GM12873 (cell line): ENCODE data around the gene ITPR1.

Experiments
- TF ChIP-seq, protein P1 (sequence below): IDR thresholded peaks from 2 replicates; pipeline ENCODE4 v1.5.1; 2012; ENCODE audit warnings: low read depth, mild to moderate bottlenecking, moderate library complexity, low read length, control low read depth; ENCODE audit not compliant: insufficient read depth; ENCODE audit errors: missing control alignments

The ITPR1 gene

DNA sequence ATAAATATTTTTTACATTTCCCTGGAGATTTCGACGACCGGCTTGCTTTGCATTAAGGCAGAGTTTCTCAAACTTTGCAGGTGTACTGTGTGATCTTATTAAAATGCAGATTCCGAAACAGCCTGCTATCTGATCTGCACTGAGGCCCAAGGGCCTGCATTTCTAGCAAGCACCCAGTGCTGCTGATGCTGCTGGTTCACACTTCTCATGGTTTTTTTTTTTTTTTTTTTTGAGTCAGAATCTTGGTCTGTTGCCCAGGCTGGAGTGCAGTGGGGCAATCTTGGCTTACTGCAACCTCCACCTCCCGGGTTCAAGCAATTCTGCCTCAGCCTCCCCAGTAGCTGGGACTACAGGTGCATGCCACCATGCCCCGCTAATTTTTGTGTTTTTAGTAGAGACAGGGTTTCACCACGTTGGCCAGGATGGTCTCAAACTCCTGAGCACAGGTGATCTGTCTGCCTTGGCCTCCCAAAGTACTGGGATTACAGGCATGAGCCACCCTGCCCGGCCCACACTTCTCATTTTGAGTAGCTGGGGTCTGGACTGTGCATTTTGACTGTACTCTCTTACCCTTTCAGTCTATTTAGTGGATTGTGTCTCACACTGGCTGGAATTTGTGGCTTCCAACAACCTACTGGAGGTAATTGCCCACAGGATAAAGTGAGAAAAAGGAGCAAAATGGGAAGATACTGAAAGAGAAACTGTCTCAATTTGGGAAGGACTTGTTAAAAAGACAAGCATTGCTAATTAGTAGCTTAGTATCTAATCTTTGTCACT, 94.1 kb downstream of the ITPR1 start:
- TF ChIP-seq, protein P1, sequence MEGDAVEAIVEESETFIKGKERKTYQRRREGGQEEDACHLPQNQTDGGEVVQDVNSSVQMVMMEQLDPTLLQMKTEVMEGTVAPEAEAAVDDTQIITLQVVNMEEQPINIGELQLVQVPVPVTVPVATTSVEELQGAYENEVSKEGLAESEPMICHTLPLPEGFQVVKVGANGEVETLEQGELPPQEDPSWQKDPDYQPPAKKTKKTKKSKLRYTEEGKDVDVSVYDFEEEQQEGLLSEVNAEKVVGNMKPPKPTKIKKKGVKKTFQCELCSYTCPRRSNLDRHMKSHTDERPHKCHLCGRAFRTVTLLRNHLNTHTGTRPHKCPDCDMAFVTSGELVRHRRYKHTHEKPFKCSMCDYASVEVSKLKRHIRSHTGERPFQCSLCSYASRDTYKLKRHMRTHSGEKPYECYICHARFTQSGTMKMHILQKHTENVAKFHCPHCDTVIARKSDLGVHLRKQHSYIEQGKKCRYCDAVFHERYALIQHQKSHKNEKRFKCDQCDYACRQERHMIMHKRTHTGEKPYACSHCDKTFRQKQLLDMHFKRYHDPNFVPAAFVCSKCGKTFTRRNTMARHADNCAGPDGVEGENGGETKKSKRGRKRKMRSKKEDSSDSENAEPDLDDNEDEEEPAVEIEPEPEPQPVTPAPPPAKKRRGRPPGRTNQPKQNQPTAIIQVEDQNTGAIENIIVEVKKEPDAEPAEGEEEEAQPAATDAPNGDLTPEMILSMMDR: no peak

- TF ChIP-seq, protein P1: no peak
Measured at GRCh38 chr3:4587838-4588105, 94.6 kb downstream of the ITPR1 start.

DNA sequence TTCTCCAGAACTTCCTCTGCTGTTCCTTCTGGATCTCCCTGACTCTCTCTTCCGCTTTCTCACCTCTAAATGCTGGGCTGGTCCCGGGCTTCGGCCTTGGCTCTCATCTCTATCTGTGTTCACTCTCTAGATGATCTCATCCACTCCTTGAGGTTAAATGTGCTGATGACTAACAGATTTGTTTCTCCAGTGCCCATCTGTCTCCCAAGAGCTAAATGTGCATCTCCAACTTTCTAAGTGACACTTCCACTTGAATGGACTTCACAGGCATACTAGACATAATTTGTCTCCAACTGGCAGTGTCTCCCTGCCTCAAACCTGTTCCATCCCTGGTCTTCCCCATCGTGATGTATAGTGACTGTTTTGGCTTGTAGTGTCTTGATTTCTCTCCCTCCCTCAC, 95.3 kb downstream of the ITPR1 start:
- TF ChIP-seq, protein P1: no peak

DNA sequence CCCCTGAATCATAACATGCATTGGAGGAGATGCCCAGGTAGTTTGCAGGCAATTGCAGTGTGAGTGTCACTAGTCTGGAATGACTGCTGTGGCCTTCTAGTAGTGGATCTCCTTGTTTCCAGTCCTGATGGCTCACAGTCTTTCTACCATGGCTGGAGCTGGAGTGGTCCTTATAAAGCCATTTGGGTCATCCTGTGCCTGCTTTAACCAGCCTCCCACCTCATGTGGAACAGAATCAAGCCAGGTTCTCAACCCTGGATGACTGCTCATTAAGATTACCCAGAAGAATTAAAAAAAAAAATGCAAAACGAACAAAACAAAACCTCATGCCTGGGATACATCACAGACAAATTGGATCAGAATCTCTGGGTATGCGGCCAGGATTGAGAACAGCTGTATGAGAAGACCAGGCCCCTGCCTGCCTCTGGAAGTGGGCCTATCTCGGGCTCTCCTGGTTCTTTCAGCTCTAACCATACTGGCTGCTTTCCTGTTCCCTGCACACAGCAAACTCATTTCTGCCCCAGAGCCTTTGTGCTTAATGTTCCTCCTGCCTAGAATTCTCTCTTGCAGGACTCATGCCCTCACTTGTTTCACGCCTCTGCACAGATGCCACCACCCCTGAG, 96.4 kb downstream of the ITPR1 start:
- TF ChIP-seq, protein P1: no peak

DNA sequence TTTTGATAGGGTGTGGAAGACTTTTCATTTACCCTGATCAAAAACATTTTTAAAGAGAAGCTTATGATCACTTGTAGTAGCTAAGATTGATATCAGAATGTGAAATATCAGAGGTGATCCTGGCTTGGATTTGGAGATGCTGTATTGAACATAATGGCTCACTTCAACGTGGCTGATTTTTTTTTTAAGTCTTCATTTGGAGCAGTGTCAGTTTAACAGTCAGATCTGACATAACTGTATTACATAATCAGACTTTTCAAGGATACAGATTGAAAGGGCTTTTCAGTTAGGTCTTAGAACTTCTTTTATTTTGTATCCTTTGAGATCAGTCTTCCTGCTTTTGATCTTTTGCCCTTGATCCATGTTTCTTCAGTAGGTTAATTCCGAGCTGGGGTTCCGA, 98.5 kb downstream of the ITPR1 start:
- TF ChIP-seq, protein P1: no peak

DNA sequence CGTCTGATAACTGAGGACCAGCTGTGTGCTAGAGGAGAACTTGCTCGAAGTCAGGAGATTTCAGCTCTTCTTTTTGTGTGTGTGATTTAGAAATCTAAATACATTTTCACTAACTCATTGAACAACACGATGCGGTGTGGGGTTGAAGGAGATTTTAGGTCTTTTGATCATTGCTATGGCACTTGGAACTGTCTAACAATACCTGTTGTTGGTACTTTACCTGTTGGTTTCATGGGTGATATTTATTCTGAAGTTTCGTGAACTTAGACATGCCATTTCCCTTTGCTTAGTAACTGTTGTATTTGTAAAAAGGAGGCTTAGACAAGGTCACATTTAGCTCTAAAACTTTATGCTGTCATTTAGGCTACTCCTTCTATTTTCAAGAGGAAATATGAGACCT, 99.9 kb downstream of the ITPR1 start:
- TF ChIP-seq, protein P1: no peak

DNA sequence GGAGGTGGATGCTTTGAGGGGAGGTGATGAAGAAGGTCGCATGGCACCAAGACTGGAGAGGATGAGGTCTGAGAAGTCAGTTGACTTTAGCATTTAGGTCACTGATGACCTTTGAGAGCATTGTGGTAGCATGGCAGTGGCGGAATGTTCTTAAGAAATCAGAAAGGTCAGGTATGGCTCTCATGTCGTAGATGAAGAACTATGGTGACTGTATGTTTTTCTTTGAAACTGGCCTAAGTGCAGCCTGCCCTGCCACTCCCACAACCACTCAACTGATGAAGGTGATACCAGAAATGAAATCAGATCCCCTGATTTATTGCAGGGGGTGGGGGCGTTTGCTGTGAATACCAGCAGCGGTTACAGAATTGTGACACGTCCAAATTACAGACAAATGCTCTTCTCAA, 102.6 kb downstream of the ITPR1 start:
- TF ChIP-seq, protein P1: no peak
